Stimulated activated CD4-positive, alpha-beta T cell treated with anti-CD3 and anti-CD28 coated beads, Interleukin-2, amount 100 ng/mL, for 48 hours (primary cell): ENCODE measurements around the gene ODR4.
A peak's percentile ranks its signal among the peaks of the same experiment; 100 is the strongest.
"Not testable (repeated sequence)": the region's sequence is repeated elsewhere in the genome, so short reads cannot be mapped to it uniquely, and the experiment has no call there.

ENCODE experiments used
- DNase-seq, 2 donors: peaks; one replicate each; pipeline ENCODE4 v3.0.0-alpha.2; 2020

Gene ODR4

DNA sequence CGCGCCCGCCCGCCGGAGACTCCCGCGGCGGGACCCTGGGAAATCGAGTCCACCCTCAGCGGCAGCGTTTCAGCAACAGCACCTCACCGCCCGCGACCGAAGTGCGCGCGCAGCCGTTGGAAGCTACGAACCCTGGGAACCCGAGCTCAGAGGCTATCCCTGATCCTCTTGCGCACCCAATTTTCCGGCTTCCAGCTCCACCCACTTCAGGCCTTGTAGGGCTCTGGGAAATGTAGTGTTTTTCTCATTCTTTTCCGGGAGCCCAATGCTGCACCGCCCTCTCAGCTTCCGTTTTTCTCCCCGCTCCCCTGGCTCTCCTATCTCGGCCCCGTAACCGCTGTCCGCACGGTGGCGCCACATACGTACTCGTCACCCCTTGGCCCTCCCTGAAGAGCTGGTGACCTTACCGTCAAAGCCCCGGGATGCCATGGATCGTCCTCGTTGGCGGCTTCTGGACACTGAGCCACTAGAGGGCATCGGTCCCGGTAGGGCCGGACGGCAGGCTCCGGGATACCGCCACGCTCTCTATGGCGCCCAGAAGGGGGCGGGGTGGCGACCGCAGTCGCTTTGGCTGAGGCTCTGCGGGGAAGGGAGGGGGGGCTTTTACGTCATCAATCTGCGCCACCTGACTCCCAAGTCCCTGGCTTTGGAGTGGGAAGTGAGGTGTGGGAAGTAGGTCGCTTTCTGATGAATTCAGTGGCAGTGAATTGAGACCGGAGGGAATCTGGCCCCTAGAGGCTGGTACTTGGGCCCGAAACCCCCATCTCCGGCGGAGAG lies at the start of gene ODR4, which contains the start of gene TPR:
TSS of gene ODR4 (plus strand) at position 687 of the 777 bp plus-strand sequence. CDS start 3,948 bp downstream, outside the sequence.
TSS of gene TPR (minus strand) at position 102 of the 777 bp plus-strand sequence. CDS start 225 bp downstream, outside the sequence.
- DNase-seq = peak; percentile 91 to 93

GRCh38 chr1:186326009-186326408 lies 49.6 kb upstream of the ODR4 start:
- DNase-seq = no peak

GRCh38 chr1:186327331-186327730 lies 48.3 kb upstream of the ODR4 start:
- no peak for DNase-seq

GRCh38 chr1:186330758-186331157 lies 44.9 kb upstream of the ODR4 start:
- DNase-seq = no peak

DNA sequence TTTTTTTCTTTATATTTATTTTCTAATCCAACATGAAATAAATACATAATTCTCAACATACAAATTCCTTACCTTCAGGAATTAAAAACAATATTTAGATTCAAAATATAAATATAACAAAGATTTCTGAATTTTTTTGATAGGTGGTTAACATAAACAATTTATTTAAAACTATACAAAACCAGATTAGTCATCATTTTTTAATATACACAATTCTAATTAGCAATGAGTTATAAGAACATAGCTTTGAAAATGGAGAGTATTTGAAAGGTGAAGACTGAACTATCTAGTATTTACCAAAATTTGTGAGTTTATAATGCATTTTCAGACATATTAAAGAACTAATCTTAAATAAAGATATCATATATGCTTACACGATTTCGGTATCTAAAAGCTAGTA lies 38.1 kb upstream of the ODR4 start:
- no peak for DNase-seq

DNA sequence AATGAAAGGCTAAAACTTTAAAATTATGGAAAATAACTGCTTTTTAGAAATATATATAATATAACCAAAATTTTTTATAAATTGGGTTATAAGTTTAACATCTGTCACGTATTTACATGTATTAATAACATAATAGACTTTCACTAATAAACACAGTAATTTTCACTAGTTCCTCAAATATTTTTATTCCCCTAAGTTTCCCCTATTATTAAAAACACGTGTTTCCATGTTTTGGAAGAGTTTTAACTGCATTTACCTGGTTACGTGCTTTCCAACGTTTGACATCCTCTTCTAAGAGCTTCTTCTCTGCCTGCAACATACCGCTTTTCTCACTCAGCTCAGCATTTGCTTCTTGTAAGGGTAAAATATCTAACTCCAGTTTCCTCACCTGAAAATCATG lies 34.9 kb upstream of the ODR4 start:
- DNase-seq = no peak

DNA sequence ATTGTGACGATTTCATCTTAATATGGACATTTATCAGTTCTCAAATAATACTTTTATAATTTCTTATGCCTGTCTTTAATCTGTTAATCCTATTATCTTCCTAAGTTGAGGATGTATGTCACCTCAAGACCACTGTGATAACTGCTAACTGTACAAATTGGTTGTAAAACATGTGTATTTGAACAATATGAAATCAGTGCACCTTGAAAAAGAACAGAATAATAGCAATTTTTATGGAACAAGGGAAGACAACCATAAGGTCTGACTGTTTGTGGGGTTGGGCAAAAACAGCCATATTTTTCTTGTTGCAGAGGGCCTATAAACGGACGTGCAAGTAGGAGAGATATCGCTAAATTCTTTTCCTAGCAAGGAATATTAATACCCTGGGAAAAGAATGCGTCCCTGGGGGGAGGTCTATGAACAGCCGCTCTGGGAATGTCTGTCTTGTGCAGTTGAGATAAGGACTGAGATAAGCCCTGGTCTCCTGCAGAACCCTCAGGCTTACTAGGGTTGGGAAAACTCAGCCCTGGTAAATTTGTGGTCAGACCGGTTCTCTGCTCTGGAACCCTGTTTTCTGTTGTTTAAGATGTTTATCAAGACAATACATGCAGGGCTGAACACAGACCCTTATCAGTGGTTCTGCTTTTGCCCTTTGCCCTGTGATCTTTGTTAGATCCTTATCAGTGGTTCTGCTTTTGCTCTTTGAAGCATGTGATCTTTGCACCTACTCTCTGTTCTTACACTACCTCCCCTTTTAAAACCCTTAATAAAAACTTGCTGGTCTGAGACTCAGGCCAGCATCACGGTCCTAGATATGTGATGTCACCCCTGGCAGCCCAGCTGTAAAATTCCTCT lies 27.6 kb upstream of the ODR4 start:
- not testable (repeated sequence) for DNase-seq

DNA sequence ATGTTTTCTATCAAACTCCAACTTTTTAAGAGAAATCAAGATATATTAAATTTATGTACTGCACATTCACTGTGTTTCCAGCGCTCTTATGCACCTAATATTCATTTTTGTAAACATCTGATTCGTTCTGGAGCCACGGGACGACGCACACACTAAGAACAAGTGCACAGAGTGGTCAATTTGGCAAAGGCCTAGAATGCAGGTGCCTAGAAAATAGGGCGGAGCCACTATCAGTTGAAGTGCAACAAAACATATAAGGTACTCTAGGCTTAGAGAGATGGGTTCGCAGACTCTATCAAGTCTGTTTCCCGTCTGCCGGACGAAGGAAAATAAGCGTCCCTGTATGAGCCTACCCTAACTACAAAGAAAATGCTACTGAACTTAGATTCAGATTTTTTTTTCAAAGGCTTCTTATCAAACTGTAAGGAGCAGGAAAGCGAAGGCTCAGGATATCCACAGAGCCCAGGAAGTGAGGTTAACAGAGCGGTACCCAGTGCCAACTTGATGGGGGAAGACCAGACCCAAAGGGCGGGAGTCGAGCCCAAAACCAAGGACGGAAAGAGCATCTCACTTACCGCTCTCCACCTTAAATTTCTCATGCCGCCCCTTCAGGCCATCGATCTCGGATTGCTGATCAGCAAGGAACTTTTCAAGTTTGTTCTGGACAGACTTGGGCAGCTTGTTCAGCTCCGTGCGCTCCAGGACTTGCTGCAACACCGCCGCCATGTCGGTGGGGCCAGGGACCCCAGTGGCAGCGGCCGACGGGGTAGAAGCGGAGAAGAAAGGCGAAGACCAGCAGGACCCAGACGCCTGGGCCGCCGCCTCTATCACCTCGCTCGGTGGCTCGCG lies 1.1 kb upstream of the ODR4 start:
- DNase-seq = peak; percentile 4 to 10

DNA sequence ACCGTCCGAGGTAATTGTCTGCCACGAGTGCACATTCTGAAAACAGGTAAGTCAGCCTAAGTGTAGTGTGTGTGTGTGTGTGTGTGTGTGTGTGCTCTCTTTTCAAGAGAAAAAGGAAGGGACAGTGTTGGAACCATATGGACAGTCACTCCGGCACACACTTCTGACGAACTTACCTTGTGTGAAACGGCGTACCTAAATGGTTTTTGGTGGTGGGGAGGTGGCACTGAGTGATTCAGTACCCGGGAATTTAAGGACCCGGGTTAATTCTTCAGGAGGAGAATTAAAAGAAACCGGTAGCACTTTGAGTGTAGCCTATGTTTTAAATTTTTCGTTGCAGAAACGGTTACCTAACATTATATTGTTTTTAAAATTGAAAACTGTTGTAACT lies 286 bp downstream of the ODR4 start:
- DNase-seq = no peak

- no peak for DNase-seq
Measured at GRCh38 chr1:186386725-186387383, 11.2 kb downstream of the ODR4 start.

GRCh38 chr1:186390925-186391324 lies 15.3 kb downstream of the ODR4 start:
- DNase-seq = no peak

DNA sequence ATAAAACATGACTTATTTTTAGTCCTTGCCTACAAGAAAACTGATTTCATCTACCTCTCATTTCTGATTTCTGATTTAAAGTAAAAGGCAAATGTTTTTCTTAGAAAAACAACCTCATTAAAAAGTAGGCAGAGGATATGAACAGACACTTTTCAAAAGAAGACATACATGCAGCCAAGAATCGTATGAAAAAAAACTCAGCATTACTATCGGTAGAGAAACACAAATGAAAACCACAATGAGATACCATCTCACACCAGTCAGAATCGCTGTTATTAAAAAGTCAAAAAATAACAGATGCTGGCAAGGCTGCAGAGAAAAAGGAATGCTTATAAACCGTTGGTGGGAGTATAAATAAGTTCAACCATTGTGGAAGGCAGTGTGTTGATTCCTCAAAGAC lies 16.2 kb downstream of the ODR4 start:
- DNase-seq = no peak

- not testable (repeated sequence) for DNase-seq
Measured at GRCh38 chr1:186392711-186393110, 17.1 kb downstream of the ODR4 start.

DNA sequence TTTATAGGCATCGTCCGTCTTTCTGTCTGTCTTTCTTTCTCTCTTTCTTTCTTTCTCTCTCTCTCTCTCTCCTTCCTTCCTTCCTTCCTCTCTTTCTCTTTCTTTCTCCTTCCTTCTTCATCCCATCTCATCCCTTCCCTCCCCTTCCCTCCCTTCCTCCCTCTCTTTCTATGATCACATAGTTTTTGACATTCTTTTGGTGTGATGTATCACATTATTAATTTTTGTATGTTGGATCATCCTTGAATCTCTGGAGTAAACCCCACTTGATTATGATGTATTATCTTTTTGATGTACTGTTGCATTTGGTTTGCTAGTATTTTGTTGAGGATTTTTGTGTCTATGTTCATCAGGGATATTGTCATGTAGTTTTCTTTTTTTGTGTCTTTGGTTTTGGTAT lies 25.8 kb downstream of the ODR4 start:
- not testable (repeated sequence) for DNase-seq

GRCh38 chr1:186403632-186404031 lies 28.0 kb downstream of the ODR4 start:
- no peak for DNase-seq

GRCh38 chr1:186404454-186405051 lies 28.9 kb downstream of the ODR4 start:
- no peak for DNase-seq

DNA sequence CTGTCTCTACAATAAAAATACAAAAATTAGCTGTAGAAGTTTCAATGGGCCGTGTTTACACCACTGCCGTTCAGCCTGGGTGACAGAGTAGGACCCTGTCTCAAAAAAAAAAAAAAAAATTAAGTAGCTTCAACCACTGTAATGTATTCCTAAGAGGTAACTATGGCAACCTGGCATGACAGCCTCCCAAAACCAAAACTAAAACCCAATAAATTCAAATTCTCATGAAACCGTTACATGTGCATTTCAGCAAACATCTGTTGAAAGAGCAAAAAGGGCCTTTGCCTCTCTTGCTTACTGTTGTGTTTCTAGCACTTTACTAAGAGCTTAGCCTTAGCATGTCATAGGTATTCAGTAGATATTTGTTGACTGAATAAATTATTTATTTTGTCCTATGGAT lies 33.5 kb downstream of the ODR4 start:
- no peak for DNase-seq

DNA sequence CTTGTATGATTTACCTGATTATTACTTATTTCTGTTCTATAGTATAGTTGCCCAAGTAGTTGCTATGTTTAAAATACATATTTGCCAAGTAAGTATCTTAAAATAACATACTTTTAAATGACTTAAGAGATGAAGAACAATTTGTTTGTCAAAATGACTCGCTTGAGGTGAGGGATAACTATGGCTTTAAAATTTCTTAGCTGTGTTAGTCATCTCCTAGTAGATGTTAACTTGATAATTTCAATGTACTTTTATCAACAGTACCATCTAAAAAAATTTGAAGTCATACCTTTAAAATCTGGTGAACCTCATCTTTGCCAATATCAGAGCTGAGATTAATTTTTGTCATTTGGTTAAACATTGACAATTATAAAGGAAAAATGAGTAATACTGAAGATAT lies 37.7 kb downstream of the ODR4 start:
- no peak for DNase-seq

DNA sequence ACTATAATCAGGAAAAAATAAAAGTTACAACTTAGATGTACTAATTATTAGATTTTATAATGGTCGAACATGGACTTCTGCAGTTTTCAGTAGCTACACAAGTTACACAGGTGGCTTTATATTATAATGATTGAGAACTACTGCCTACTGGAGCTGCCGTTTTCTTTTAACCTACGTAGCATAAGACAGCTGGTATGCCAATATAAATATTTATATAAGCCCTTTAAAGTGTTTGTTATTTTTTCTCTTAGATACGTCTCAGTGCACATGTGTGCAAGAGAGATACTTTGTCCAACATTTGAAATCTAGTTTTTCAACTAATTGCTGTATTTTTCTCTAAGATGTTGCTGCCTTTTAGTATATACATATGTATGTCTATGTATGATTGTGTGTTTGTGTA lies 42.9 kb downstream of the ODR4 start:
- no peak for DNase-seq

GRCh38 chr1:186420311-186420710 lies 44.7 kb downstream of the ODR4 start:
- no peak for DNase-seq

DNA sequence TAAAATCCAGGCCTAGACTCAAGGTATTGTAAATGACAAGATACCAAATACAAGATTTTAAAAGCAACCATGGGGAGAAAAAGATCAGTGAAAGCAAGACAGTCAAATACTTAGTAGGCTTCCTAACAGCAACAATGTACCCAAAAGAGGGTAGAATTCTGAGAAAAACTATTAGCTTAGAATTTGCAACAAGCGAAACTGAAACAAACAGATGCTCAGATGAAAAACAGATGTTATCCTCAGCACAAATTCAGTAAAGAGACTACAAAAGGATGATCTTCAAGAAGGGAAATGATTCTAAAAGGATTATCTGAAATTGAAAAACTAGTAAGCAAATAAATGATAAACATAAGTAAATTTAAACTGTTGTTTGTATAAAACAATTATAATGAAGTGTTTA lies 45.3 kb downstream of the ODR4 start:
- no peak for DNase-seq

DNA sequence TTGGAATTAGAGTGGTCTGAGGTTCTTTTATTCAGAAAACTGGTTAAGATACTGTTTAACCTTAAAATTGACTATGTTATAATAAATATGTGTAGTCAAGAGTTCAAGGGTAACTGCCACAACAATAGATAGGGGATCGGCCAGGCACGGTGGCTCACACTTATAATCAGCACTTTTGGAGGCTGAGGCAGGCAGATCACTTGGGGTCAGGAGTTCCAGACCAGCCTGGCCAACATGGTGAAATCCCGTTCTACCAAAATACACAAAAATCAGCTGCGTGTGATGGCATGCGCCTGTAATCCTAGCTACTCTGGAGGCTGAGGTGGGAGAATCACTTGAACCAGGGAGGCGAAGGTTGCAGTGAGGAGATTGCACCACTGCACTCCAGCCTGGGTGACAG lies 45.8 kb downstream of the ODR4 start:
- no peak for DNase-seq
